HEK293 (cell line): Measurements from ENCODE around the gene TMEM184B.
A peak's percentile ranks its signal among the peaks of the same experiment; 100 is the strongest.

Experiments
- FEZF1 ChIP-seq: fragments of 450-650 bp; formaldehyde crosslinking; IDR thresholded peaks from 2 replicates; pipeline ENCODE4 v1.5.1; 2016; ENCODE audit warnings: missing biosample characterization, missing genetic modification characterization
- GFI1B ChIP-seq: fragments of 450-650 bp; formaldehyde crosslinking; IDR thresholded peaks from 2 replicates; pipeline ENCODE4 v1.5.1; 2016; ENCODE audit warnings: missing biosample characterization, missing genetic modification characterization
- GLI4 ChIP-seq: fragments of 450-650 bp; formaldehyde crosslinking; IDR thresholded peaks from 2 replicates; pipeline ENCODE4 v1.5.1; 2016; ENCODE audit warnings: missing biosample characterization, missing genetic modification characterization
- HOXC10 ChIP-seq: sonication (generic); formaldehyde crosslinking; IDR thresholded peaks from 2 replicates; pipeline ENCODE4 v1.8.1; 2023; ENCODE audit warnings: mild to moderate bottlenecking, missing genetic modification reagents
- PRDM1 ChIP-seq: fragments of 450-650 bp; formaldehyde crosslinking; IDR thresholded peaks from 2 replicates; pipeline ENCODE4; 2016; ENCODE audit warnings: missing biosample characterization, missing genetic modification characterization
- RBAK ChIP-seq: fragments of 450-650 bp; formaldehyde crosslinking; IDR thresholded peaks from 2 replicates; pipeline ENCODE4 v1.5.1; 2016; ENCODE audit warnings: missing biosample characterization, missing genetic modification characterization
- TRIM28 ChIP-seq: IDR thresholded peaks from 2 replicates; pipeline ENCODE4 v1.6.1; 2011; ENCODE audit warnings: low read length, control low read depth, borderline replicate concordance
- YY1 ChIP-seq: fragments of 450-650 bp; formaldehyde crosslinking; IDR thresholded peaks from 2 replicates; pipeline ENCODE4 v1.5.1; 2018; ENCODE audit warnings: missing biosample characterization, missing genetic modification characterization
- ZBTB1 ChIP-seq: fragments of 450-650 bp; formaldehyde crosslinking; IDR thresholded peaks from 2 replicates; pipeline ENCODE4 v1.5.1; 2016; ENCODE audit warnings: missing biosample characterization, missing genetic modification characterization
- ZBTB20 ChIP-seq: fragments of 450-650 bp; formaldehyde crosslinking; IDR thresholded peaks from 2 replicates; pipeline ENCODE4 v1.5.1; 2016; ENCODE audit warnings: missing biosample characterization, missing genetic modification characterization
- ZBTB44 ChIP-seq: fragments of 450-650 bp; IDR thresholded peaks from 2 replicates; pipeline ENCODE4 v1.5.1; 2018; ENCODE audit warnings: missing biosample characterization, mild to moderate bottlenecking, missing genetic modification characterization
- ZBTB49 ChIP-seq: fragments of 450-650 bp; formaldehyde crosslinking; IDR thresholded peaks from 2 replicates; pipeline ENCODE4 v1.5.1; 2016; ENCODE audit warnings: missing biosample characterization, missing genetic modification characterization, low read depth
- ZNF133 ChIP-seq: fragments of 450-650 bp; formaldehyde crosslinking; IDR thresholded peaks from 2 replicates; pipeline ENCODE4 v1.5.1; 2016; ENCODE audit warnings: missing biosample characterization, missing genetic modification characterization
- ZNF211 ChIP-seq: fragments of 450-650 bp; formaldehyde crosslinking; IDR thresholded peaks from 2 replicates; pipeline ENCODE4 v1.5.1; 2016; ENCODE audit warnings: low read depth, missing biosample characterization, missing genetic modification characterization
- ZNF214 ChIP-seq: fragments of 450-650 bp; formaldehyde crosslinking; IDR thresholded peaks from 2 replicates; pipeline ENCODE4 v1.5.1; 2017; ENCODE audit warnings: missing biosample characterization, mild to moderate bottlenecking, missing genetic modification characterization, borderline replicate concordance
- ZNF266 ChIP-seq: fragments of 450-650 bp; formaldehyde crosslinking; IDR thresholded peaks from 2 replicates; pipeline ENCODE4 v1.5.1; 2016; ENCODE audit warnings: missing biosample characterization, missing genetic modification characterization, low read depth
- ZNF37A ChIP-seq: fragments of 450-650 bp; IDR thresholded peaks from 2 replicates; pipeline ENCODE4 v1.5.1; 2018; ENCODE audit warnings: missing biosample characterization, missing genetic modification characterization
- ZNF433 ChIP-seq: fragments of 450-650 bp; formaldehyde crosslinking; IDR thresholded peaks from 2 replicates; pipeline ENCODE4 v1.5.1; 2016; ENCODE audit warnings: missing biosample characterization, missing genetic modification characterization, low read depth
- ZNF544 ChIP-seq: fragments of 450-650 bp; formaldehyde crosslinking; IDR thresholded peaks from 2 replicates; pipeline ENCODE4 v1.5.0; 2017; ENCODE audit warnings: missing biosample characterization, missing genetic modification characterization
- ZNF560 ChIP-seq: fragments of 450-650 bp; formaldehyde crosslinking; IDR thresholded peaks from 2 replicates; pipeline ENCODE4 v1.5.1; 2017; ENCODE audit warnings: missing biosample characterization, missing genetic modification characterization, borderline replicate concordance
- ZNF707 ChIP-seq: fragments of 450-650 bp; formaldehyde crosslinking; IDR thresholded peaks from 2 replicates; pipeline ENCODE4 v1.5.1; 2016; ENCODE audit warnings: missing biosample characterization, missing genetic modification characterization
- ZNF76 ChIP-seq: fragments of 450-650 bp; formaldehyde crosslinking; IDR thresholded peaks from 2 replicates; pipeline ENCODE4; 2016; ENCODE audit warnings: low read depth, missing biosample characterization, missing genetic modification characterization, borderline replicate concordance
- ZNF843 ChIP-seq: fragments of 450-650 bp; formaldehyde crosslinking; IDR thresholded peaks from 2 replicates; pipeline ENCODE4 v1.5.1; 2016; ENCODE audit warnings: missing biosample characterization, missing genetic modification characterization
- TF ChIP-seq, protein P1 (sequence below): fragments of 450-650 bp; formaldehyde crosslinking; optimal IDR thresholded peaks from 2 replicates; pipeline ENCODE3; 2016; ENCODE audit warnings: missing biosample characterization, mild to moderate bottlenecking, missing genetic modification characterization
- TF ChIP-seq, protein P2 (sequence below): fragments of 450-650 bp; formaldehyde crosslinking; IDR thresholded peaks from 2 replicates; pipeline ENCODE4 v1.5.1; 2016; ENCODE audit warnings: missing biosample characterization, missing genetic modification characterization
- TF ChIP-seq, protein P3 (sequence below): fragments of 450-650 bp; formaldehyde crosslinking; IDR thresholded peaks from 2 replicates; pipeline ENCODE4 v1.5.1; 2016; ENCODE audit warnings: missing biosample characterization, missing genetic modification characterization
- TF ChIP-seq, protein P4 (sequence below): fragments of 450-650 bp; formaldehyde crosslinking; IDR thresholded peaks from 2 replicates; pipeline ENCODE4 v1.5.1; 2016; ENCODE audit warnings: missing biosample characterization, missing genetic modification characterization
- TF ChIP-seq, protein P5 (sequence below): fragments of 450-650 bp; formaldehyde crosslinking; IDR thresholded peaks from 2 replicates; pipeline ENCODE4 v1.5.1; 2017; ENCODE audit warnings: missing biosample characterization, missing genetic modification characterization

TMEM184B gene

DNA sequence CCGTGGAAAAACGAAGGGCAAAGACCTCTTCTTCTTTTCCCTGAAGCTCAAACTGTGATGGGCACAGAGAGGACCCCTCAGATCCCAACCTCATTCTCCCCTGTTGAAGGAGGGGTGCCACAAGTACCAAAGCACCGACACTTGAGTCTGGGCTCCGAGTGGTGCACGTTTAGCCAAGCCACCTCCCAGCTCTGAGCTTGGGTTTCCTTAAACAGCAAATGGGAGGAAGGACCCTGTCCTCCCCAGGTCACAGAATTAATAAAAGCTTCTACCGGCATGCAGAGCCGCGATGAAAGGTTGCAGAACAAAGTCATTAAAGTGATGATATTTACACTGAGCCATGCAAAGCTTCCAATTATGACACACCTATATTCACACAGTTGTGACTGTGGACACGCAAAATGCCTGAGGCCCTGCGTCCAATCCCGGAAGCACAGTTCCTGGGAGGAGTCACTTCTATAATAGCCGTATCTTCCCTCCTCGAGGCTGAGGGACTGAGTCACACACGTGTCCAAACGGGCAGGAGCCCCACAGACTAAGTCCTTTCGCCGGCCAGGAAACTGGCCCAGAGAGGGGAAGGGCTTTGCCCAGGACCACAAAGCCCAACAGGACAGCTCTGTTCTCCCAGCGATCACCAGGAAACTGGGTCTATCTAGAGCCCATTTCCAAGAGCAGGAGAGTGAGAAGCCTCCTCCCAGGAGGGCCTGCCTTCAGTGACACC is 45.3 kb upstream of the TMEM184B start (continued):
- no peak for TF ChIP-seq GFI1B (tag by site-specific recombination)
- TF ChIP-seq ZBTB49 = no peak
- TF ChIP-seq TRIM28 = peak; percentile 78
- TF ChIP-seq FEZF1 (tag by site-specific recombination) = no peak
- TF ChIP-seq, protein P1, sequence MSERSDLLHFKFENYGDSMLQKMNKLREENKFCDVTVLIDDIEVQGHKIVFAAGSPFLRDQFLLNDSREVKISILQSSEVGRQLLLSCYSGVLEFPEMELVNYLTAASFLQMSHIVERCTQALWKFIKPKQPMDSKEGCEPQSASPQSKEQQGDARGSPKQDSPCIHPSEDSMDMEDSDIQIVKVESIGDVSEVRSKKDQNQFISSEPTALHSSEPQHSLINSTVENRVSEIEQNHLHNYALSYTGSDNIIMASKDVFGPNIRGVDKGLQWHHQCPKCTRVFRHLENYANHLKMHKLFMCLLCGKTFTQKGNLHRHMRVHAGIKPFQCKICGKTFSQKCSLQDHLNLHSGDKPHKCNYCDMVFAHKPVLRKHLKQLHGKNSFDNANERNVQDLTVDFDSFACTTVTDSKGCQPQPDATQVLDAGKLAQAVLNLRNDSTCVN = no peak
- TF ChIP-seq ZBTB1 (tag by site-specific recombination) = no peak
- TF ChIP-seq ZNF433 (tag by site-specific recombination) = no peak
- TF ChIP-seq ZNF133 = no peak
- peak; percentile 66; the same call in 1 of the 2 replicates for TF ChIP-seq ZNF76
- no peak for TF ChIP-seq ZNF707 (tag by site-specific recombination)
- no peak for TF ChIP-seq GLI4 (tag by site-specific recombination)
- peak; percentile 82 for TF ChIP-seq ZBTB44 (tag by site-specific recombination)
- TF ChIP-seq, protein P2, sequence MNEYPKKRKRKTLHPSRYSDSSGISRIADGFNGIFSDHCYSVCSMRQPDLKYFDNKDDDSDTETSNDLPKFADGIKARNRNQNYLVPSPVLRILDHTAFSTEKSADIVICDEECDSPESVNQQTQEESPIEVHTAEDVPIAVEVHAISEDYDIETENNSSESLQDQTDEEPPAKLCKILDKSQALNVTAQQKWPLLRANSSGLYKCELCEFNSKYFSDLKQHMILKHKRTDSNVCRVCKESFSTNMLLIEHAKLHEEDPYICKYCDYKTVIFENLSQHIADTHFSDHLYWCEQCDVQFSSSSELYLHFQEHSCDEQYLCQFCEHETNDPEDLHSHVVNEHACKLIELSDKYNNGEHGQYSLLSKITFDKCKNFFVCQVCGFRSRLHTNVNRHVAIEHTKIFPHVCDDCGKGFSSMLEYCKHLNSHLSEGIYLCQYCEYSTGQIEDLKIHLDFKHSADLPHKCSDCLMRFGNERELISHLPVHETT (tag by site-specific recombination) = peak; percentile 17; the same call in 1 of the 2 replicates
- TF ChIP-seq, protein P3, sequence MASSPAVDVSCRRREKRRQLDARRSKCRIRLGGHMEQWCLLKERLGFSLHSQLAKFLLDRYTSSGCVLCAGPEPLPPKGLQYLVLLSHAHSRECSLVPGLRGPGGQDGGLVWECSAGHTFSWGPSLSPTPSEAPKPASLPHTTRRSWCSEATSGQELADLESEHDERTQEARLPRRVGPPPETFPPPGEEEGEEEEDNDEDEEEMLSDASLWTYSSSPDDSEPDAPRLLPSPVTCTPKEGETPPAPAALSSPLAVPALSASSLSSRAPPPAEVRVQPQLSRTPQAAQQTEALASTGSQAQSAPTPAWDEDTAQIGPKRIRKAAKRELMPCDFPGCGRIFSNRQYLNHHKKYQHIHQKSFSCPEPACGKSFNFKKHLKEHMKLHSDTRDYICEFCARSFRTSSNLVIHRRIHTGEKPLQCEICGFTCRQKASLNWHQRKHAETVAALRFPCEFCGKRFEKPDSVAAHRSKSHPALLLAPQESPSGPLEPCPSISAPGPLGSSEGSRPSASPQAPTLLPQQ (tag by site-specific recombination) = peak; percentile 77
- TF ChIP-seq ZNF214 (tag by site-specific recombination) = no peak
- no peak for TF ChIP-seq ZNF266 (tag by site-specific recombination)
- TF ChIP-seq HOXC10 (CRISPR knock-in tag) = no peak
- no peak for TF ChIP-seq YY1 (tag by site-specific recombination)
- TF ChIP-seq, protein P4, sequence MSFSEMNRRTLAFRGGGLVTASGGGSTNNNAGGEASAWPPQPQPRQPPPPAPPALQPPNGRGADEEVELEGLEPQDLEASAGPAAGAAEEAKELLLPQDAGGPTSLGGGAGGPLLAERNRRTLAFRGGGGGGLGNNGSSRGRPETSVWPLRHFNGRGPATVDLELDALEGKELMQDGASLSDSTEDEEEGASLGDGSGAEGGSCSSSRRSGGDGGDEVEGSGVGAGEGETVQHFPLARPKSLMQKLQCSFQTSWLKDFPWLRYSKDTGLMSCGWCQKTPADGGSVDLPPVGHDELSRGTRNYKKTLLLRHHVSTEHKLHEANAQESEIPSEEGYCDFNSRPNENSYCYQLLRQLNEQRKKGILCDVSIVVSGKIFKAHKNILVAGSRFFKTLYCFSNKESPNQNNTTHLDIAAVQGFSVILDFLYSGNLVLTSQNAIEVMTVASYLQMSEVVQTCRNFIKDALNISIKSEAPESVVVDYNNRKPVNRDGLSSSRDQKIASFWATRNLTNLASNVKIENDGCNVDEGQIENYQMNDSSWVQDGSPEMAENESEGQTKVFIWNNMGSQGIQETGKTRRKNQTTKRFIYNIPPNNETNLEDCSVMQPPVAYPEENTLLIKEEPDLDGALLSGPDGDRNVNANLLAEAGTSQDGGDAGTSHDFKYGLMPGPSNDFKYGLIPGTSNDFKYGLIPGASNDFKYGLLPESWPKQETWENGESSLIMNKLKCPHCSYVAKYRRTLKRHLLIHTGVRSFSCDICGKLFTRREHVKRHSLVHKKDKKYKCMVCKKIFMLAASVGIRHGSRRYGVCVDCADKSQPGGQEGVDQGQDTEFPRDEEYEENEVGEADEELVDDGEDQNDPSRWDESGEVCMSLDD = peak; percentile 14; the same call in 1 of the 2 replicates
- TF ChIP-seq ZBTB20 (tag by site-specific recombination) = 0 out of 2 replicates have a peak, but pooled peaks have one; percentile 43
- no peak for TF ChIP-seq RBAK
- TF ChIP-seq, protein P5, sequence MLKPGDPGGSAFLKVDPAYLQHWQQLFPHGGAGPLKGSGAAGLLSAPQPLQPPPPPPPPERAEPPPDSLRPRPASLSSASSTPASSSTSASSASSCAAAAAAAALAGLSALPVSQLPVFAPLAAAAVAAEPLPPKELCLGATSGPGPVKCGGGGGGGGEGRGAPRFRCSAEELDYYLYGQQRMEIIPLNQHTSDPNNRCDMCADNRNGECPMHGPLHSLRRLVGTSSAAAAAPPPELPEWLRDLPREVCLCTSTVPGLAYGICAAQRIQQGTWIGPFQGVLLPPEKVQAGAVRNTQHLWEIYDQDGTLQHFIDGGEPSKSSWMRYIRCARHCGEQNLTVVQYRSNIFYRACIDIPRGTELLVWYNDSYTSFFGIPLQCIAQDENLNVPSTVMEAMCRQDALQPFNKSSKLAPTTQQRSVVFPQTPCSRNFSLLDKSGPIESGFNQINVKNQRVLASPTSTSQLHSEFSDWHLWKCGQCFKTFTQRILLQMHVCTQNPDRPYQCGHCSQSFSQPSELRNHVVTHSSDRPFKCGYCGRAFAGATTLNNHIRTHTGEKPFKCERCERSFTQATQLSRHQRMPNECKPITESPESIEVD (tag by site-specific recombination) = no peak
- TF ChIP-seq ZNF211 (tag by site-specific recombination) = no peak
- TF ChIP-seq ZNF560 = no peak
- no peak for TF ChIP-seq PRDM1 (tag by site-specific recombination)
- no peak for TF ChIP-seq ZNF544 (tag by site-specific recombination)
- TF ChIP-seq ZNF37A (tag by site-specific recombination) = no peak
- no peak for TF ChIP-seq ZNF843 (tag by site-specific recombination)
